GM18508 (cell line): ENCODE results near the gene NFX1.

Experiments used
- ATAC-seq: cut with Tn5 transposase; IDR thresholded peaks from one replicate; pipeline ENCODE4 v1.9.1; 2021; ENCODE audit warnings: moderate number of reproducible peaks; ENCODE audit not compliant: insufficient read depth, unreplicated experiment

NFX1 gene

GRCh38 chr9:33290247-33291030, at the start of gene NFX1:
TSS of gene NFX1 (plus strand) at chr9:33290516. CDS start at chr9:33290573, 57 bp downstream.
- ATAC-seq: peak; percentile 84

- no peak for ATAC-seq
These were observed 49.0 kb upstream of the NFX1 start for GRCh38 chr9:33241298-33241697.

- ATAC-seq: no peak
These were observed 47.6 kb upstream of the NFX1 start for GRCh38 chr9:33242609-33243134.

- ATAC-seq: no peak
These were observed 46.1 kb upstream of the NFX1 start for GRCh38 chr9:33244137-33244784.

- ATAC-seq: no peak
These were observed 45.0 kb upstream of the NFX1 start for GRCh38 chr9:33245341-33245740.

- ATAC-seq: no peak
These were observed 44.0 kb upstream of the NFX1 start for GRCh38 chr9:33246269-33246860.

GRCh38 chr9:33248606-33249005, 41.7 kb upstream of the NFX1 start:
- no peak for ATAC-seq

- ATAC-seq: no peak
These were observed 41.1 kb upstream of the NFX1 start for GRCh38 chr9:33249087-33249658.

GRCh38 chr9:33249983-33250382, 40.3 kb upstream of the NFX1 start:
- no peak for ATAC-seq

GRCh38 chr9:33250458-33250995, 39.8 kb upstream of the NFX1 start:
- no peak for ATAC-seq

- no peak for ATAC-seq
These were observed 36.1 kb upstream of the NFX1 start for GRCh38 chr9:33254211-33254610.

GRCh38 chr9:33255014-33255413, 35.3 kb upstream of the NFX1 start:
- ATAC-seq: no peak

- no peak for ATAC-seq
These were observed 34.8 kb upstream of the NFX1 start for GRCh38 chr9:33255471-33255870.

GRCh38 chr9:33256236-33256635, 34.1 kb upstream of the NFX1 start:
- no peak for ATAC-seq

GRCh38 chr9:33257276-33257675, 33.0 kb upstream of the NFX1 start:
- no peak for ATAC-seq

- no peak for ATAC-seq
These were observed 29.9 kb upstream of the NFX1 start for GRCh38 chr9:33260372-33260771.

GRCh38 chr9:33263131-33264002, 26.9 kb upstream of the NFX1 start:
- no peak for ATAC-seq

- ATAC-seq: peak; percentile 6
These were observed 26.3 kb upstream of the NFX1 start for GRCh38 chr9:33264003-33264472.

- ATAC-seq: peak; percentile 73
These were observed 25.7 kb upstream of the NFX1 start, which contains the start of the genes BAG1 and CHMP5 for GRCh38 chr9:33264473-33265177. TSS of gene BAG1 (minus strand) at chr9:33264708. TSS of gene CHMP5 (plus strand) at chr9:33265049. CDS start at chr9:33265079, 30 bp downstream.
